NCI-H524 (cell line): ENCODE data around the gene ZNF595.
"Not testable (repeated sequence)": the region's sequence is repeated elsewhere in the genome, so short reads cannot be mapped to it uniquely, and the experiment has no call there.

Experiments
- DNase-seq, 2 experiments: peaks; one replicate each; lab custom pipeline; 2025; lab: John Stamatoyannopoulos, UW

The ZNF595 gene

GRCh38 chr4:52804-53479 lies at the start of gene ZNF595:
TSS of gene ZNF595 (plus strand) at chr4:53321. CDS start at chr4:53489, 168 bp downstream.
- not testable (repeated sequence) for DNase-seq

GRCh38 chr4:9937-10870 lies 42.9 kb upstream of the ZNF595 start:
- not testable (repeated sequence) for DNase-seq

GRCh38 chr4:11095-11815 lies 41.9 kb upstream of the ZNF595 start:
- DNase-seq = not testable (repeated sequence)

- not testable (repeated sequence) for DNase-seq
Observed at GRCh38 chr4:11816-12417, 41.2 kb upstream of the ZNF595 start.

GRCh38 chr4:18128-18527 lies 35.0 kb upstream of the ZNF595 start:
- DNase-seq = not testable (repeated sequence)

- DNase-seq = not testable (repeated sequence)
Observed at GRCh38 chr4:18589-18988, 34.5 kb upstream of the ZNF595 start.

GRCh38 chr4:22882-23281 lies 30.2 kb upstream of the ZNF595 start:
- DNase-seq = not testable (repeated sequence)

- not testable (repeated sequence) for DNase-seq
Observed at GRCh38 chr4:24359-24758, 28.8 kb upstream of the ZNF595 start.

- not testable (repeated sequence) for DNase-seq
Observed at GRCh38 chr4:27501-27900, 25.6 kb upstream of the ZNF595 start.

GRCh38 chr4:28767-29542 lies 24.2 kb upstream of the ZNF595 start:
- not testable (repeated sequence) for DNase-seq

- DNase-seq = not testable (repeated sequence)
Observed at GRCh38 chr4:33314-33713, 19.8 kb upstream of the ZNF595 start.

- DNase-seq = not testable (repeated sequence)
Observed at GRCh38 chr4:36559-37415, 16.3 kb upstream of the ZNF595 start.

- DNase-seq = not testable (repeated sequence)
Observed at GRCh38 chr4:38202-38601, 14.9 kb upstream of the ZNF595 start.

GRCh38 chr4:43375-43774 lies 9.7 kb upstream of the ZNF595 start:
- not testable (repeated sequence) for DNase-seq

- DNase-seq = not testable (repeated sequence)
Observed at GRCh38 chr4:51253-51652, 1.9 kb upstream of the ZNF595 start.

- DNase-seq = not testable (repeated sequence)
Observed at GRCh38 chr4:51655-52277, 1.4 kb upstream of the ZNF595 start.

- not testable (repeated sequence) for DNase-seq
Observed at GRCh38 chr4:53521-53920, 400 bp downstream of the ZNF595 start.

GRCh38 chr4:64733-65132 lies 11.6 kb downstream of the ZNF595 start:
- DNase-seq = not testable (repeated sequence)

GRCh38 chr4:71830-72229 lies 18.7 kb downstream of the ZNF595 start:
- no peak for DNase-seq

- DNase-seq = no peak
Observed at GRCh38 chr4:85951-86350, 32.8 kb downstream of the ZNF595 start.
